K562 (cell line): Measurements from ENCODE around the gene VANGL1. TPM values are rescaled to one million over a fixed set of nuclear protein-coding genes. Genes with fewer than 3 reads are reported as not detected.
A peak's percentile ranks its signal among the peaks of the same experiment; 100 is the strongest.

Experiments used
- ATAC-seq: fragments of 200-7000 bp; cut with Tn5 transposase; 3 replicates; pipeline ENCODE4 v1.9.1; 2020; ENCODE audit warnings: moderate library complexity
- BruUV-seq: library from RNA; stranded (reverse); fragments of 400-500 nt; replicated peaks from 2 replicates; lab custom pipeline; 2021; lab: Mats Ljungman, UMichigan
- CTCF ChIA-PET: fragments of 300-600 bp; formaldehyde crosslinking; extraction: SDS; loops from one replicate; lab custom pipeline; 2021; ENCODE audit warnings: low intra/inter-chr PET ratio; lab: Yijun Ruan, JAX
- POLR2A ChIA-PET: fragments of 300-600, 350-650 bp; sonication (Branson Sonifier 250); formaldehyde crosslinking; extraction: SDS; loops from one replicate; lab custom pipeline; 2021; ENCODE audit warnings: antibody characterized with exemption, inconsistent platforms; lab: Yijun Ruan, JAX
- DNase-seq, 4 experiments: peaks; one replicate each; pipeline versions ENCODE4 v3.0.0 to v3.0.0-alpha.2; 2011 to 2018; ENCODE audit warnings: low spot score in 3 of 4, mixed read lengths in 3 of 4; ENCODE audit errors: extremely low read depth in 1 of 4
- FAIRE-seq: peaks from 2 replicates; lab custom pipeline; 2011; peaks lifted over from hg19 to GRCh38; lab: Jason Lieb, UNC
- H2AFZ ChIP-seq: 2 replicates; pipeline ENCODE4 v1.6.0; 2011; ENCODE audit warnings: low read depth, low read length, control low read depth, inconsistent platforms
- H3K27ac ChIP-seq: fragments of 200-600 bp; 3 replicates; pipeline ENCODE4 v1.8.0; 2011; ENCODE audit warnings: low read depth, mild to moderate bottlenecking, control low read depth, inconsistent platforms, low read length, moderate library complexity, mixed read lengths; ENCODE audit errors: extremely low read depth
- H3K27me3 ChIP-seq, 2 experiments: fragments of 300-600 bp in 1 of 2; 2 replicates in 1 of 2; 3 replicates in 1 of 2; pipeline versions ENCODE4 v1.6.0 to v1.8.0; 2011; ENCODE audit warnings: inconsistent platforms in 2 of 2, low read length in 2 of 2, mild to moderate bottlenecking in 1 of 2, mixed read lengths in 1 of 2, moderate library complexity in 1 of 2; ENCODE audit not compliant: control insufficient read depth in 2 of 2, insufficient read depth in 2 of 2
- H3K36me3 ChIP-seq: fragments of 300-600 bp; 3 replicates; pipeline ENCODE4 v1.8.0; 2011; ENCODE audit warnings: mild to moderate bottlenecking, low read length, inconsistent platforms; ENCODE audit not compliant: control insufficient read depth, insufficient read depth
- H3K4me1 ChIP-seq, 2 experiments: fragments of 200-600 bp in 1 of 2; replicated peaks in 1 of 2; 2 replicates in 1 of 2; 3 replicates in 1 of 2; pipeline versions ENCODE4 v1.5.1 to v1.8.0; 2011; ENCODE audit warnings: inconsistent platforms in 2 of 2, low read length in 2 of 2, mild to moderate bottlenecking in 1 of 2, mixed read lengths in 1 of 2, moderate library complexity in 1 of 2; ENCODE audit not compliant: control insufficient read depth in 2 of 2, insufficient read depth in 2 of 2
- H3K4me2 ChIP-seq: 2 replicates; pipeline ENCODE4 v1.6.1; 2011; ENCODE audit warnings: low read length, control low read depth, inconsistent platforms, mixed read lengths; ENCODE audit not compliant: insufficient read depth
- H3K4me3 ChIP-seq: fragments of 200-600 bp; sonication (generic), shearing (Covaris generic); 2 replicates; pipeline ENCODE4 v1.5.1; 2016; ENCODE audit warnings: control low read depth, inconsistent platforms
- H3K79me2 ChIP-seq: fragments of 200-600 bp; 3 replicates; pipeline ENCODE4 v1.8.0; 2011; ENCODE audit warnings: low read length, inconsistent platforms; ENCODE audit not compliant: control insufficient read depth, insufficient read depth
- H3K9ac ChIP-seq, 2 experiments: 2 replicates each; pipeline versions ENCODE4 v1.6.0 to v1.6.1; 2011; ENCODE audit warnings: low read depth in 2 of 2, low read length in 2 of 2, control low read depth in 1 of 2, inconsistent platforms in 1 of 2, mild to moderate bottlenecking in 1 of 2, mixed read lengths in 1 of 2; ENCODE audit not compliant: insufficient read depth in 1 of 2
- H3K9me1 ChIP-seq: one replicate; pipeline ENCODE4 v1.6.0; 2011; ENCODE audit warnings: inconsistent platforms, mild to moderate bottlenecking, low read length, moderate library complexity; ENCODE audit not compliant: control insufficient read depth, insufficient read depth
- H3K9me3 ChIP-seq: replicated peaks from 2 replicates; pipeline ENCODE4 v1.5.1; 2011; ENCODE audit warnings: low read depth, low read length, inconsistent platforms; ENCODE audit not compliant: control insufficient read depth, insufficient read depth
- H4K20me1 ChIP-seq: replicated peaks from 2 replicates; pipeline ENCODE4 v1.6.1; 2011; ENCODE audit warnings: low read length, inconsistent platforms, mixed read lengths; ENCODE audit not compliant: control insufficient read depth, insufficient read depth
- C11orf30 ChIP-seq: fragments of 450-650 bp; IDR thresholded peaks from 2 replicates; pipeline ENCODE4 v1.6.1; 2016; ENCODE audit warnings: low read depth, mild to moderate bottlenecking
- SNIP1 ChIP-seq: fragments of 450-650 bp; IDR thresholded peaks from 2 replicates; pipeline ENCODE4 v1.7.1; 2017; ENCODE audit warnings: low read depth, mild to moderate bottlenecking
- ZEB2 ChIP-seq: fragments of 450-650 bp; IDR thresholded peaks from 2 replicates; pipeline ENCODE4 v1.6.1; 2016
- ZNF174 ChIP-seq: fragments of 250-450 bp; sonication (Bioruptor Pico); IDR thresholded peaks from 2 replicates; pipeline ENCODE4 v1.4.0; 2020; ENCODE audit warnings: mild to moderate bottlenecking
- ZNF316 ChIP-seq: fragments of 450-650 bp; IDR thresholded peaks from 2 replicates; pipeline ENCODE4 v1.6.1; 2016
- WGBS: fragments of 100-300 bp; shearing (Covaris generic); methylation state at CpG from one replicate; pipeline ENCODE4 v1.1.6; 2016; ENCODE audit warnings: low coverage, mixed read lengths; ENCODE audit not compliant: insufficient coverage; ENCODE audit errors: missing lambda C conversion rate; 5-methylcytosine and 5-hydroxymethylcytosine counted together
- in situ Hi-C: fragments of 300-500 bp; cut with MboI; formaldehyde crosslinking; loops from 4 replicates; pipeline ENCODE4 v1.15.0; 2018; ENCODE audit warnings: inconsistent platforms, mixed read lengths
- intact Hi-C: fragments of 100-400 bp; cut with micrococcal nuclease; formaldehyde crosslinking; loops from 2 replicates; pipeline ENCODE4 v1.14.2; 2022
- polyA plus RNA-seq, 8 experiments: library from polyadenylated mRNA; depleted of rRNA in 4 of 8; stranded (reverse) in 5 of 8; unstranded in 3 of 8; fragments of >200 nt; fragmentation: Nextera tagmentation in 2 of 8; fragmentation: Illumina TruSeq in 1 of 8; extraction: Ambion mirVana in 2 of 8; extraction: Trizol in 1 of 8; gene quantifications; 2 replicates each; pipeline versions ENCODE4 v1.2.1 to v1.2.3, GENCODE V29; 2011 to 2014; ENCODE audit warnings: inconsistent platforms in 1 of 8, missing spikeins in 1 of 8
- total RNA-seq, 7 experiments: library from RNA; depleted of rRNA in 6 of 7; stranded (reverse); fragments of >200 nt in 6 of 7; fragmentation: Illumina TruSeq in 2 of 7; extraction: Trizol in 2 of 7; gene quantifications; 2 replicates each; pipeline versions ENCODE4 v1.2.1 to v1.2.3, GENCODE V29; 2011 to 2021; ENCODE audit warnings: low replicate concordance in 1 of 7

The VANGL1 gene
- total and polyA plus RNA-seq, 9 of the 15 experiments (the other 6 are each of a cell fraction or from before 2014, with no cell fraction given), result 0.90 to 12.8 (median 9.6) TPM

GRCh38 chr1:115640384-115640783 lies 1.4 kb upstream of the VANGL1 start:
- Histone ChIP-seq H3K9me3 (peaks cover 1% of the 10 kb centered on the region; the same call in 1 of the 2 replicates), H3K27me3 (no peaks in the 10 kb centered on the region), H3K79me2 (peaks cover 35% of the 10 kb centered on the region), H3K36me3 (peaks cover 7% of the 10 kb centered on the region; the same call in 2 of the 3 replicates), H3K9me1 (no peaks in the 10 kb centered on the region), H2AFZ (peak overlapping the region; percentile 99; the same call in 1 of the 2 replicates), H3K4me2 (no peak overlapping the region), H3K27ac (no peak overlapping the region), H3K4me1 (peaks cover 20 to 24% of the 10 kb centered on the region in 2 experiments), H3K4me3 (no peak overlapping the region), H4K20me1 (no peaks in the 10 kb centered on the region), H3K9ac (no peak overlapping the region)
- TF ChIP-seq SNIP1 (no peak), ZNF316 (peak; percentile 76), C11orf30 (0 out of 2 replicates have a peak, but pooled peaks have one; percentile 50), ZNF174 (CRISPR knock-in tag) (no peak), ZEB2 (no peak)
- ChIA-PET POLR2A (no interaction called here), CTCF (no interaction called here)
- WGBS, result 39% methylated on average over 1 of the region's 1 CpG
- no peak for FAIRE-seq
- no peak for ATAC-seq
- in situ Hi-C loops (no loop called here), intact Hi-C loops (loop anchor here (5.0 kb wide), 1 partner anchor 37 kb away; no protein-coding TSS in a partner anchor)
- BruUV-seq, result no TSS peak
- peak in 3 of 4 experiments; percentile 30 to 44 (median 40) for DNase-seq
